Measurements from ENCODE around the gene C9orf40.

C9orf40 gene

GRCh38 chr9:74948937-74949336, 3.8 kb downstream of the C9orf40 start:
- Histone ChIP-seq H3K4me3 (no peak overlapping the region), H3K27ac (no peak overlapping the region), H3K9me3 (no peaks in the 10 kb centered on the region), H4K20me1 (no peaks in the 10 kb centered on the region), H3K9ac (no peak overlapping the region), H3K4me1 (peaks cover 54% of the 10 kb centered on the region), H3K36me3 (peaks cover 4% of the 10 kb centered on the region; the same call in 1 of the 2 replicates), H3K27me3 (no peaks in the 10 kb centered on the region), H3K4me2 (no peak overlapping the region; the same call in 1 of the 2 replicates)
- no peak for TF ChIP-seq Cebpa-rat (IDR thresholded peaks at IDR 0.05)

GRCh38 chr9:74946686-74947085, 6.0 kb downstream of the C9orf40 start:
- H3K9ac ChIP-seq: no peak overlapping the region
- peaks cover 51% of the 10 kb centered on the region for H3K4me1 ChIP-seq
- H3K27me3 ChIP-seq: no peaks in the 10 kb centered on the region
- H4K20me1 ChIP-seq: no peaks in the 10 kb centered on the region
- H3K9me3 ChIP-seq: no peaks in the 10 kb centered on the region
- H3K4me2 ChIP-seq: peak overlapping the region; percentile 33
- peaks cover 4% of the 10 kb centered on the region; the same call in 1 of the 2 replicates for H3K36me3 ChIP-seq
- H3K4me3 ChIP-seq: no peak overlapping the region
- TF ChIP-seq Cebpa-rat (IDR thresholded peaks at IDR 0.05): no peak
- no peak overlapping the region for H3K27ac ChIP-seq

- H3K27ac ChIP-seq: no peak overlapping the region
- H3K27me3 ChIP-seq: no peaks in the 10 kb centered on the region
- H4K20me1 ChIP-seq: no peaks in the 10 kb centered on the region
- no peak for TF ChIP-seq Cebpa-rat (IDR thresholded peaks at IDR 0.05)
- no peak overlapping the region for H3K4me3 ChIP-seq
- H3K4me2 ChIP-seq: 0 out of 2 replicates have a peak overlapping the region, but pooled peaks have one; percentile 5
- H3K9me3 ChIP-seq: no peaks in the 10 kb centered on the region
- H3K9ac ChIP-seq: no peak overlapping the region
- H3K4me1 ChIP-seq: peaks cover 23% of the 10 kb centered on the region
- peaks cover 2% of the 10 kb centered on the region; the same call in 1 of the 2 replicates for H3K36me3 ChIP-seq
Measured at GRCh38 chr9:74942801-74943200, 9.9 kb downstream of the C9orf40 start.

GRCh38 chr9:74940600-74940999, 12.1 kb downstream of the C9orf40 start:
- TF ChIP-seq Cebpa-rat (IDR thresholded peaks at IDR 0.05): no peak
- Histone ChIP-seq H3K9ac (no peak overlapping the region), H4K20me1 (no peaks in the 10 kb centered on the region), H3K9me3 (no peaks in the 10 kb centered on the region), H3K4me3 (no peak overlapping the region), H3K4me2 (no peak overlapping the region), H3K36me3 (no peaks in the 10 kb centered on the region), H3K4me1 (peaks cover 6% of the 10 kb centered on the region; the same call in 1 of the 2 replicates), H3K27me3 (no peaks in the 10 kb centered on the region), H3K27ac (no peak overlapping the region)

- Histone ChIP-seq H3K4me3 (no peak overlapping the region), H3K27me3 (no peaks in the 10 kb centered on the region), H3K27ac (no peak overlapping the region), H3K9ac (no peak overlapping the region), H3K9me3 (peaks cover 23% of the 10 kb centered on the region), H3K4me2 (no peak overlapping the region), H4K20me1 (no peaks in the 10 kb centered on the region), H3K4me1 (no peaks in the 10 kb centered on the region), H3K36me3 (no peaks in the 10 kb centered on the region)
- TF ChIP-seq Cebpa-rat (IDR thresholded peaks at IDR 0.05): no peak
Measured at GRCh38 chr9:74935008-74935407, 17.7 kb downstream of the C9orf40 start.

- Histone ChIP-seq H4K20me1 (no peaks in the 10 kb centered on the region), H3K36me3 (no peaks in the 10 kb centered on the region), H3K4me1 (no peaks in the 10 kb centered on the region), H3K9ac (no peak overlapping the region), H3K27me3 (no peaks in the 10 kb centered on the region), H3K27ac (no peak overlapping the region), H3K4me2 (no peak overlapping the region), H3K9me3 (no peaks in the 10 kb centered on the region), H3K4me3 (no peak overlapping the region)
- no peak for TF ChIP-seq Cebpa-rat (IDR thresholded peaks at IDR 0.05)
Measured at GRCh38 chr9:74921737-74922136, 31.0 kb downstream of the C9orf40 start.

- Histone ChIP-seq H3K4me2 (no peak overlapping the region), H3K27me3 (no peaks in the 10 kb centered on the region), H3K36me3 (no peaks in the 10 kb centered on the region)
Measured at GRCh38 chr9:74920944-74921626, 31.6 kb downstream of the C9orf40 start.

GRCh38 chr9:74910036-74910435, 42.7 kb downstream of the C9orf40 start:
- Histone ChIP-seq H3K9ac (no peak overlapping the region), H3K27ac (no peak overlapping the region), H3K4me3 (no peak overlapping the region), H3K27me3 (no peaks in the 10 kb centered on the region), H3K4me2 (no peak overlapping the region), H3K4me1 (no peaks in the 10 kb centered on the region), H4K20me1 (no peaks in the 10 kb centered on the region), H3K9me3 (peaks cover 28% of the 10 kb centered on the region), H3K36me3 (no peaks in the 10 kb centered on the region)
- TF ChIP-seq Cebpa-rat (IDR thresholded peaks at IDR 0.05): no peak

More at GRCh38 chr9:74920944-74921626, 31.6 kb downstream of the C9orf40 start:
- no peaks in the 10 kb centered on the region for H3K9me3 ChIP-seq
- no peak overlapping the region for H3K27ac ChIP-seq
- no peaks in the 10 kb centered on the region for H3K4me1 ChIP-seq
- TF ChIP-seq Cebpa-rat (IDR thresholded peaks at IDR 0.05): no peak
- H3K9ac ChIP-seq: no peak overlapping the region
- H4K20me1 ChIP-seq: no peaks in the 10 kb centered on the region
- no peak overlapping the region for H3K4me3 ChIP-seq

- no peak for TF ChIP-seq Cebpa-rat (IDR thresholded peaks at IDR 0.05)
- Histone ChIP-seq H3K4me2 (no peak overlapping the region), H3K36me3 (no peaks in the 10 kb centered on the region), H3K9me3 (peaks cover 28% of the 10 kb centered on the region), H3K4me1 (no peaks in the 10 kb centered on the region), H3K27me3 (no peaks in the 10 kb centered on the region), H3K27ac (no peak overlapping the region), H4K20me1 (no peaks in the 10 kb centered on the region), H3K9ac (no peak overlapping the region), H3K4me3 (no peak overlapping the region)
Measured at GRCh38 chr9:74908665-74909064, 44.0 kb downstream of the C9orf40 start.

GRCh38 chr9:74907085-74907484, 45.6 kb downstream of the C9orf40 start:
- Histone ChIP-seq H3K4me2 (no peak overlapping the region), H3K27me3 (no peaks in the 10 kb centered on the region), H3K36me3 (no peaks in the 10 kb centered on the region), H3K4me1 (no peaks in the 10 kb centered on the region), H3K27ac (no peak overlapping the region), H3K4me3 (no peak overlapping the region), H4K20me1 (no peaks in the 10 kb centered on the region), H3K9ac (no peak overlapping the region), H3K9me3 (peaks cover 19% of the 10 kb centered on the region)
- no peak for TF ChIP-seq Cebpa-rat (IDR thresholded peaks at IDR 0.05)

All from BLaER1 (cell line).